ENCODE data around the gene XKR7. TPM values are rescaled to one million over a fixed set of nuclear protein-coding genes. Genes with fewer than 3 reads are reported as not detected.

The XKR7 gene
- total and polyA plus RNA-seq, 2 donors (not counting 3 experiments of a cell fraction or from before 2014, with no cell fraction given) = 0.04 TPM; not detected in 1

- H3K4me3 ChIP-seq (replicated peaks in 1 of 3; ENCODE audit: insufficient read depth in 1 of 3, low read depth in 1 of 3, low read length in 3 of 3) = no peak overlapping the region
- H4K20me1 ChIP-seq (replicated peaks; ENCODE audit: control insufficient read depth, extremely low read depth, insufficient read depth, low read length) = no peaks in the 10 kb centered on the region
- DNase-seq (ENCODE audit: low read depth, low spot score) (no peak), FAIRE-seq (no peak)
- TF ChIP-seq MYC (IDR thresholded peaks at IDR 0.05; ENCODE audit: low read depth, low read length) (no peak), FOS (IDR thresholded peaks at IDR 0.05; ENCODE audit: borderline replicate concordance, insufficient read depth, low read length) (no peak), POLR2A (IDR thresholded peaks at IDR 0.05; ENCODE audit: low read depth, low read length) (no peak), JUN (IDR thresholded peaks at IDR 0.05; ENCODE audit: borderline replicate concordance, insufficient read depth, insufficient read length, low read depth) (no peak), EZH2 (IDR thresholded peaks at IDR 0.05; ENCODE audit: borderline replicate concordance, low read depth, low read length, severe bottlenecking) (no peak), GATA2 (IDR thresholded peaks at IDR 0.05; ENCODE audit: insufficient read depth, insufficient read length, low read depth, low read length) (no peak), POLR2AphosphoS5 (IDR thresholded peaks at IDR 0.05; ENCODE audit: insufficient read depth, low read depth, low read length) (no peak)
- TF ChIP-seq, protein P1, sequence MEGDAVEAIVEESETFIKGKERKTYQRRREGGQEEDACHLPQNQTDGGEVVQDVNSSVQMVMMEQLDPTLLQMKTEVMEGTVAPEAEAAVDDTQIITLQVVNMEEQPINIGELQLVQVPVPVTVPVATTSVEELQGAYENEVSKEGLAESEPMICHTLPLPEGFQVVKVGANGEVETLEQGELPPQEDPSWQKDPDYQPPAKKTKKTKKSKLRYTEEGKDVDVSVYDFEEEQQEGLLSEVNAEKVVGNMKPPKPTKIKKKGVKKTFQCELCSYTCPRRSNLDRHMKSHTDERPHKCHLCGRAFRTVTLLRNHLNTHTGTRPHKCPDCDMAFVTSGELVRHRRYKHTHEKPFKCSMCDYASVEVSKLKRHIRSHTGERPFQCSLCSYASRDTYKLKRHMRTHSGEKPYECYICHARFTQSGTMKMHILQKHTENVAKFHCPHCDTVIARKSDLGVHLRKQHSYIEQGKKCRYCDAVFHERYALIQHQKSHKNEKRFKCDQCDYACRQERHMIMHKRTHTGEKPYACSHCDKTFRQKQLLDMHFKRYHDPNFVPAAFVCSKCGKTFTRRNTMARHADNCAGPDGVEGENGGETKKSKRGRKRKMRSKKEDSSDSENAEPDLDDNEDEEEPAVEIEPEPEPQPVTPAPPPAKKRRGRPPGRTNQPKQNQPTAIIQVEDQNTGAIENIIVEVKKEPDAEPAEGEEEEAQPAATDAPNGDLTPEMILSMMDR (IDR thresholded peaks at IDR 0.05; ENCODE audit: extremely low read depth in 1 of 2, insufficient read depth in 1 of 2, low read depth in 1 of 2, low read length in 2 of 2) = no peak
- TF ChIP-seq, protein P2, sequence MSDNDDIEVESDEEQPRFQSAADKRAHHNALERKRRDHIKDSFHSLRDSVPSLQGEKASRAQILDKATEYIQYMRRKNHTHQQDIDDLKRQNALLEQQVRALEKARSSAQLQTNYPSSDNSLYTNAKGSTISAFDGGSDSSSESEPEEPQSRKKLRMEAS (IDR thresholded peaks at IDR 0.05; ENCODE audit: insufficient read depth, insufficient read length) = no peak
- dilution Hi-C loops (cut with MboI; ENCODE audit: extremely low pct_ligation_motif_present, low sequenced_read_pairs) (no loop called here), intact Hi-C loops (cut with micrococcal nuclease) (no loop called here)
- H3K9me3 ChIP-seq (replicated peaks; ENCODE audit: control insufficient read depth, insufficient read depth, low read length) = no peaks in the 10 kb centered on the region
- H3K36me3 ChIP-seq (ENCODE audit: control insufficient read depth in 2 of 2, extremely low read depth in 1 of 2, insufficient read depth in 2 of 2, low read length in 2 of 2) = no peaks in the 10 kb centered on the region
- BruUV-seq (replicated peaks) = no TSS peak
- CTCF ChIA-PET = no interaction called here
- peaks cover 5 to 6% of the 10 kb centered on the region in 2 experiments for H3K27me3 ChIP-seq (ENCODE audit: control insufficient read depth in 2 of 2, insufficient read depth in 2 of 2, low read length in 2 of 2)
- POLR2A ChIA-PET = no interaction called here
- H3K9ac ChIP-seq (replicated peaks; ENCODE audit: extremely low read depth, insufficient read depth, low read length) = no peak overlapping the region
- no peaks in the 10 kb centered on the region for H3K79me2 ChIP-seq (ENCODE audit: control insufficient read depth, insufficient read depth, low read length)
- H2AFZ ChIP-seq (ENCODE audit: low read depth, low read length) = no peak overlapping the region
- no peak overlapping the region for H3K4me2 ChIP-seq (ENCODE audit: insufficient read depth, low read length)
- no peaks in the 10 kb centered on the region for H3K9me1 ChIP-seq (replicated peaks; ENCODE audit: control insufficient read depth, extremely low read depth, insufficient read depth, low read length)
- H3K4me1 ChIP-seq (ENCODE audit: control insufficient read depth, extremely low read depth, insufficient read depth, low read length) = no peaks in the 10 kb centered on the region
- no peak overlapping the region for H3K27ac ChIP-seq (ENCODE audit: insufficient read depth, low read depth, low read length)
Measured at GRCh38 chr20:31925631-31926030, 42.3 kb upstream of the XKR7 start.
